H9 (cell line): ENCODE measurements around the gene TNIP1. TPM values are rescaled to one million over a fixed set of nuclear protein-coding genes. Genes with fewer than 3 reads are reported as not detected.

Source experiments
- DNase-seq: peaks from one replicate; pipeline ENCODE4 v3.0.0-alpha.2; 2017
- H2AFZ ChIP-seq: one replicate; pipeline ENCODE4 v1.6.1; 2013; ENCODE audit warnings: mild to moderate bottlenecking, low read length, control low read depth, moderate library complexity
- H2AK5ac ChIP-seq: 2 replicates; pipeline ENCODE4 v1.6.1; 2013; ENCODE audit warnings: low read length, control low read depth, mixed read lengths; ENCODE audit not compliant: insufficient read length
- H2BK120ac ChIP-seq: one replicate; pipeline ENCODE4 v1.6.1; 2013; ENCODE audit warnings: low read depth, mild to moderate bottlenecking, low read length, control low read depth, inconsistent platforms; ENCODE audit not compliant: poor library complexity, severe bottlenecking
- H2BK12ac ChIP-seq: 2 replicates; pipeline ENCODE4 v1.6.1; 2013; ENCODE audit warnings: low read length, control low read depth, mixed read lengths, low read depth; ENCODE audit not compliant: insufficient read length
- H2BK15ac ChIP-seq: 2 replicates; pipeline ENCODE4 v1.6.1; 2013; ENCODE audit warnings: low read depth, low read length, control low read depth
- H2BK20ac ChIP-seq: one replicate; pipeline ENCODE4 v1.6.1; 2013; ENCODE audit warnings: low read depth, mild to moderate bottlenecking, low read length, control low read depth, inconsistent platforms; ENCODE audit not compliant: poor library complexity, severe bottlenecking
- H2BK5ac ChIP-seq: 2 replicates; pipeline ENCODE4 v1.6.1; 2013; ENCODE audit warnings: low read length, control low read depth, mixed read lengths; ENCODE audit not compliant: insufficient read length
- H3K14ac ChIP-seq: 2 replicates; pipeline ENCODE4 v1.6.1; 2013; ENCODE audit warnings: low read length, control low read depth; ENCODE audit not compliant: insufficient read depth
- H3K18ac ChIP-seq: 2 replicates; pipeline ENCODE4 v1.6.1; 2013; ENCODE audit warnings: low read depth, mild to moderate bottlenecking, mixed read lengths, low read length, control low read depth; ENCODE audit not compliant: insufficient read length
- H3K23ac ChIP-seq: 2 replicates; pipeline ENCODE4 v1.6.1; 2013; ENCODE audit warnings: low read length, control low read depth, mixed read lengths, low read depth; ENCODE audit not compliant: insufficient read length
- H3K23me2 ChIP-seq: 2 replicates; pipeline ENCODE4 v1.6.1; 2013; ENCODE audit warnings: low read depth, mild to moderate bottlenecking, mixed read lengths, low read length, control low read depth; ENCODE audit not compliant: insufficient read length, poor library complexity, severe bottlenecking
- H3K27ac ChIP-seq: 2 replicates; pipeline ENCODE4 v1.5.1; 2013; ENCODE audit warnings: low read length, control low read depth, mixed read lengths, low read depth; ENCODE audit not compliant: insufficient read length
- H3K27me3 ChIP-seq: 2 replicates; pipeline ENCODE4 v1.6.1; 2013; ENCODE audit warnings: low read length, control low read depth, inconsistent platforms; ENCODE audit not compliant: insufficient read depth
- H3K4ac ChIP-seq: 2 replicates; pipeline ENCODE4 v1.6.1; 2013; ENCODE audit warnings: low read depth, mild to moderate bottlenecking, control low read depth, inconsistent platforms, low read length, moderate library complexity
- H3K4me1 ChIP-seq: 2 replicates; pipeline ENCODE4 v1.6.1; 2013; ENCODE audit warnings: low read length, control low read depth, inconsistent platforms; ENCODE audit not compliant: insufficient read depth
- H3K4me2 ChIP-seq: 2 replicates; pipeline ENCODE4 v1.6.1; 2013; ENCODE audit warnings: low read length, control low read depth, mixed read lengths; ENCODE audit not compliant: insufficient read length, insufficient read depth
- H3K56ac ChIP-seq: 2 replicates; pipeline ENCODE4 v1.6.1; 2013; ENCODE audit warnings: low read depth, mild to moderate bottlenecking, mixed read lengths, low read length, control low read depth; ENCODE audit not compliant: insufficient read length
- H3K79me1 ChIP-seq: 2 replicates; pipeline ENCODE4 v1.6.1; 2013; ENCODE audit warnings: low read depth, mild to moderate bottlenecking, moderate library complexity, low read length, control low read depth, inconsistent platforms; ENCODE audit not compliant: insufficient read depth, poor library complexity, severe bottlenecking
- H3K79me2 ChIP-seq: 2 replicates; pipeline ENCODE4 v1.6.1; 2013; ENCODE audit warnings: low read length, control low read depth, inconsistent platforms; ENCODE audit not compliant: insufficient read depth
- H3K9ac ChIP-seq: 2 replicates; pipeline ENCODE4 v1.6.1; 2013; ENCODE audit warnings: low read length, control low read depth, mixed read lengths; ENCODE audit not compliant: insufficient read length; ENCODE audit errors: extremely low read depth
- H3K9me3 ChIP-seq: one replicate; pipeline ENCODE4 v1.6.1; 2013; ENCODE audit warnings: low read depth, low read length, inconsistent platforms; ENCODE audit not compliant: control insufficient read depth
- H3T11ph ChIP-seq: one replicate; pipeline ENCODE4 v1.6.1; 2013; ENCODE audit warnings: mild to moderate bottlenecking, low read length, control low read depth, inconsistent platforms
- H4K20me1 ChIP-seq: one replicate; pipeline ENCODE4 v1.6.1; 2013; ENCODE audit not compliant: control insufficient read depth, insufficient read length, insufficient read depth
- H4K5ac ChIP-seq: 2 replicates; pipeline ENCODE4 v1.6.1; 2013; ENCODE audit warnings: low read depth, mild to moderate bottlenecking, mixed read lengths, low read length, control low read depth; ENCODE audit not compliant: insufficient read length
- H4K8ac ChIP-seq: replicated peaks from 2 replicates; pipeline ENCODE4 v1.6.1; 2013; ENCODE audit warnings: low read length, control low read depth, mixed read lengths, low read depth; ENCODE audit not compliant: insufficient read length
- H4K91ac ChIP-seq: 2 replicates; pipeline ENCODE4 v1.6.1; 2013; ENCODE audit warnings: low read depth, mild to moderate bottlenecking, moderate library complexity, mixed read lengths, low read length, control low read depth; ENCODE audit not compliant: insufficient read length
- H3K27ac Mint-ChIP-seq, 3 experiments: 2 replicates in 2 of 3; 3 replicates in 1 of 3; pipeline ENCODE4 v1.8.0; 2020 to 2021; ENCODE audit warnings: mixed read lengths in 3 of 3, mild to moderate bottlenecking in 1 of 3, moderate library complexity in 1 of 3
- H3K27me3 Mint-ChIP-seq: 2 replicates; pipeline ENCODE4 v1.8.0; 2021; ENCODE audit warnings: low read depth, mild to moderate bottlenecking, moderate library complexity, mixed read lengths
- H3K36me3 Mint-ChIP-seq, 3 experiments: 2 replicates in 2 of 3; 3 replicates in 1 of 3; pipeline ENCODE4 v1.8.0; 2020 to 2021; ENCODE audit warnings: low read depth in 3 of 3, mixed read lengths in 3 of 3; ENCODE audit not compliant: insufficient read depth in 1 of 3
- H3K4me1 Mint-ChIP-seq, 2 experiments: 2 replicates each; pipeline ENCODE4 v1.8.0; 2020; ENCODE audit warnings: mixed read lengths in 2 of 2
- H3K4me3 Mint-ChIP-seq, 2 experiments: 2 replicates in 1 of 2; 3 replicates in 1 of 2; pipeline ENCODE4 v1.8.0; 2020 to 2021; ENCODE audit warnings: mild to moderate bottlenecking in 2 of 2, mixed read lengths in 2 of 2, moderate library complexity in 1 of 2
- H3K9me3 Mint-ChIP-seq, 2 experiments: 2 replicates in 1 of 2; 3 replicates in 1 of 2; pipeline ENCODE4 v1.8.0; 2020; ENCODE audit warnings: mild to moderate bottlenecking in 2 of 2, mixed read lengths in 2 of 2, moderate library complexity in 1 of 2
- CTCF ChIP-seq: fragments of 200-600 bp; sonication (generic); conservative IDR thresholded peaks from 3 replicates; pipeline ENCODE4 v1.8.0; 2021; ENCODE audit warnings: antibody characterized with exemption, mild to moderate bottlenecking
- WGBS: extraction: QIAGEN DNeasy Blood & Tissue Kit; methylation state at CpG from one replicate; pipeline ENCODE4 v1.1.7; 2013; ENCODE audit warnings: missing lambda C conversion rate, low lambda C conversion rate, mixed read lengths; ENCODE audit not compliant: insufficient read length; ENCODE audit errors: extremely low coverage; 5-methylcytosine and 5-hydroxymethylcytosine counted together
- total RNA-seq: library from RNA; stranded (reverse); gene quantifications from 2 replicates; pipeline ENCODE4 v1.2.1, GENCODE V29; 2021

TNIP1 gene
- total RNA-seq, 1 experiment from 2014 or later = 40.8 TPM

- Histone ChIP-seq H3K4ac (no peak overlapping the region), H3T11ph (no peak overlapping the region), H3K27ac (no peak overlapping the region), H3K79me2 (no peaks in the 10 kb centered on the region), H4K8ac (no peak overlapping the region), H3K9ac (no peak overlapping the region), H4K20me1 (no peaks in the 10 kb centered on the region), H2BK5ac (no peak overlapping the region), H3K27me3 (no peaks in the 10 kb centered on the region; the same call in 1 of the 2 replicates), H3K56ac (no peak overlapping the region), H3K9me3 (no peaks in the 10 kb centered on the region), H4K5ac (no peak overlapping the region), H2BK12ac (no peak overlapping the region), H2AK5ac (no peak overlapping the region), H2AFZ (no peak overlapping the region), H3K18ac (no peak overlapping the region), H2BK15ac (no peak overlapping the region), H4K91ac (no peak overlapping the region), H3K23ac (no peak overlapping the region), H2BK120ac (no peak overlapping the region), H3K23me2 (no peaks in the 10 kb centered on the region), H3K14ac (no peak overlapping the region), H2BK20ac (no peak overlapping the region), H3K4me1 (no peaks in the 10 kb centered on the region), H3K4me2 (no peak overlapping the region), H3K79me1 (no peaks in the 10 kb centered on the region)
- no peaks in the 10 kb centered on the region for H3K9me3 Mint-ChIP-seq
- WGBS = no CpG with 5 or more reads among the region's 2 CpGs
- TF ChIP-seq CTCF = no peak
- H3K27me3 Mint-ChIP-seq = peaks cover 59% of the 10 kb centered on the region
- no peak for DNase-seq
- peaks cover 5 to 7% of the 10 kb centered on the region in 2 experiments; a peak in 3 of 4 replicates for H3K4me1 Mint-ChIP-seq
- H3K27ac Mint-ChIP-seq = no peak overlapping the region
- no peaks in the 10 kb centered on the region for H3K36me3 Mint-ChIP-seq
- no peak overlapping the region for H3K4me3 Mint-ChIP-seq
These were observed 62.9 kb downstream of the TNIP1 start for GRCh38 chr5:151017897-151018296.
